Activated naive CD8-positive, alpha-beta T cell treated with anti-CD3 and anti-CD28 coated beads, Interleukin-2, amount 10 ng/mL, durations not matched to agents 7 days and 5 days (primary cell): ENCODE measurements around the gene BCL2. TPM values are rescaled to one million over a fixed set of nuclear protein-coding genes. Genes with fewer than 3 reads are reported as not detected.

Experiments used
- ATAC-seq: fragments of 150-1000 bp; cut with Tn5 transposase; one replicate; pipeline ENCODE4 v1.10.0; 2021; ENCODE audit warnings: low read depth, moderate library complexity
- POLR2A ChIA-PET: fragments of 350-600 bp; sonication (Branson Sonifier 250); formaldehyde crosslinking; loops from one replicate; lab custom pipeline; 2021; ENCODE audit warnings: antibody characterized with exemption; lab: Charles Lee
- DNase-seq: peaks from one replicate; pipeline ENCODE4 v3.0.0; 2021
- H3K27ac Mint-ChIP-seq: one replicate; pipeline ENCODE4 v1.8.0; 2022; ENCODE audit warnings: mild to moderate bottlenecking, mixed read lengths
- H3K27me3 Mint-ChIP-seq: one replicate; pipeline ENCODE4 v1.8.0; 2022; ENCODE audit warnings: mild to moderate bottlenecking, moderate library complexity, mixed read lengths
- H3K36me3 Mint-ChIP-seq: one replicate; pipeline ENCODE4 v1.8.0; 2021; ENCODE audit warnings: mild to moderate bottlenecking, mixed read lengths
- H3K4me1 Mint-ChIP-seq: one replicate; pipeline ENCODE4 v1.8.0; 2021; ENCODE audit warnings: mixed read lengths
- H3K4me3 Mint-ChIP-seq: one replicate; pipeline ENCODE4 v1.8.0; 2022; ENCODE audit warnings: mild to moderate bottlenecking, moderate library complexity, mixed read lengths
- H3K9me3 Mint-ChIP-seq: one replicate; pipeline ENCODE4 v1.8.0; 2021; ENCODE audit warnings: mixed read lengths
- total RNA-seq, 2 experiments: library from RNA; stranded (reverse); gene quantifications; one replicate each; pipeline ENCODE4 v1.2.3, GENCODE V29; 2021

Gene BCL2
- total RNA-seq, 2 experiments from 2014 or later, result 121 to 128 TPM

DNA sequence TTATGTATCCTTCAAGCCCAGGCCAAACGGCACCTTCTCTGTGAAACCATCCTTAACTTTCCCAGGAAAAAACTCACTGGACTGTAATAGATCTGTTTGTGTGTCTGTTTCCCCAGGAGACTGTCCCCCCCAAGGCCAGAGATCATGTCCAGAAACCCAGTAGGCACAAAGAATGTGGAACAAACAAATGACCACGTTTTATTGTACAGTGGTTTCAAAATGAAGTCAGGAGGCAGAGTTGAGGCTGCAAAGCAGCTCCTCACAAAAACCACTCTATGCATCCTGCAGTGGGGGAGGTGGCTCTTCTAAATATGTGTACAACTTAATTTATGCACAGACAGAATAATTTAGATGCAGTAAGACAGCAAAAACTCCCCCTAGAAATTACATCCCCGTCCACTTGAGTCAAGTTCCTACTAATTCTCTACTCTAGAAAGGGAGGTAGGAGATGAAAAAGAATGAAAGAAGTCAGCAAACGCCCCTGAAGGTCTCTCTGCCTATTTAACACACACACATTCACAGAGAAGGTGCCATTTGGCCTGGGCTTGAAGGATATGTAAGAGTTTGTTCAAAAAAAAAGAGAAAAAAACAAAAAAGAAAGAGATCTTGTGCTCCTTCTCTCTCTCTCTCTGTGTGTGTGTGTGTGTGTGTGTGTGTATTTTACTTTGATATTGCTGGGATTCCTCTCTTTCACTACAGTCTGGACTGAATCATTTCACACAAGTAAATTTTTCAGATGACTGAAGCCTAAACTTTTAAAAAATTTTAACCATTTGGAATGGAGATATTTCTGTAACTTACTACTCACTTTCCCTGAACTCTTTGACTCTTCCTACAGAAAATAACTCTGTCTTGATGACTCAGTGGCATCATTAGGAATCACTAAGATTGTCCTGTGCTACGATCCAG, 19.5 kb downstream of the BCL2 start:
- H3K27ac Mint-ChIP-seq, result peak overlapping the region; percentile 77
- peaks cover 68% of the 10 kb centered on the region for H3K36me3 Mint-ChIP-seq
- DNase-seq (no peak), ATAC-seq (peak; percentile 71)
- H3K27me3 Mint-ChIP-seq, result no peaks in the 10 kb centered on the region
- POLR2A ChIA-PET, result interaction anchor here (0.7 to 2.6 kb wide), 4 partner anchors 12 to 19 kb away, joined by 3 to 17 read pairs (median 6); partner anchors contain the start of gene BCL2
- H3K4me3 Mint-ChIP-seq, result peak overlapping the region; percentile 70
- no peaks in the 10 kb centered on the region for H3K9me3 Mint-ChIP-seq
- H3K4me1 Mint-ChIP-seq, result peaks cover 73% of the 10 kb centered on the region

DNA sequence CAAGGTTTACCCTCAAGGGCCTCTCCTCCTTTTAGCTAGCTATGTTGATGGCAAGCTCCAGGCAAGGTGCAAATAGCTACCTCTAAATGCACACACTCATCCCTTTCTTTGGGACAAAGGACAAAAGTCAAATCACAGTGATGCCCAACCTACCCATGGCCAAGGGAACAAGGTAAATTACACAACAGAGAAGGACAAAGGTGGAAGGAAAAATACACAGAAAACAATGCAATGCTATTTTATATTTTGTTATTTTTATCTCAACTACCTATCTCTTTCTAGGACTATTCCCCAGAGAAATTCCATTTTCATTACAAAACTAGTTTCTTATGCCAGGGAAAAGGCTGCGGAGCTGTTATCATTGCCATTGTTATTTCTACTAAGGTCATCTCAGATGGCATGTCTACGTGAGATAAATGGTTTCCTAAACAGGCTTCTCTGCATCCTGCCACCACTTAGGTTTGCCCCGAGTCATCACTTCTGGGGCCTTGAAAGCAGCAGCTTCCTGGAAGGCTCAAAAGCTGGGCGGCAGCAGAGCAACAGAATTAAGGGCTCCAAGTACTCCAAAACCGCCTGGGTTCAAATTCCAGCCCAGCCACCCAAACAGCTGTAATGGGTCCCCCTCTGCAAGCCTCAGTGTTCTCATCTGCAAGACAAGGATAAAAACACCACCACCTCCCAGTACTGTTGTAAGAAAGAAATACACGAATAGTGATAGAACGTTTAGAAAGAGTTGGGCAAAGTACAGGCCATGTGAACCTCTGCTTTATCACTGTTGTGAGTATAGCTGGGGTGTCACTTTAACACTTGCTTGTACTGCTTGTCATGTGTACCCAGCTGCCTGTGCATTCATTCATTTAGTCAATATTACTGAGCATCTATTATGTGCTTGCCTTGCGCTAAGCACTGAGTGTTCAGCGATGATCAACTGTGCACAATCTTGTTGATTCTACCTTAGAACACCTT, 20.9 kb downstream of the BCL2 start:
- Mint-ChIP-seq H3K36me3 (peaks cover 70% of the 10 kb centered on the region), H3K27ac (peak overlapping the region; percentile 81), H3K4me1 (peaks cover 68% of the 10 kb centered on the region), H3K4me3 (peak overlapping the region; percentile 70), H3K9me3 (no peaks in the 10 kb centered on the region), H3K27me3 (no peaks in the 10 kb centered on the region)
- POLR2A ChIA-PET, result interaction anchor here (1.0 to 2.6 kb wide), 6 partner anchors 10 to 137 kb away, joined by 3 to 17 read pairs (median 4); partner anchors contain the start of gene BCL2
- peak; percentile 68 for ATAC-seq
- peak; percentile 46 for DNase-seq

DNA sequence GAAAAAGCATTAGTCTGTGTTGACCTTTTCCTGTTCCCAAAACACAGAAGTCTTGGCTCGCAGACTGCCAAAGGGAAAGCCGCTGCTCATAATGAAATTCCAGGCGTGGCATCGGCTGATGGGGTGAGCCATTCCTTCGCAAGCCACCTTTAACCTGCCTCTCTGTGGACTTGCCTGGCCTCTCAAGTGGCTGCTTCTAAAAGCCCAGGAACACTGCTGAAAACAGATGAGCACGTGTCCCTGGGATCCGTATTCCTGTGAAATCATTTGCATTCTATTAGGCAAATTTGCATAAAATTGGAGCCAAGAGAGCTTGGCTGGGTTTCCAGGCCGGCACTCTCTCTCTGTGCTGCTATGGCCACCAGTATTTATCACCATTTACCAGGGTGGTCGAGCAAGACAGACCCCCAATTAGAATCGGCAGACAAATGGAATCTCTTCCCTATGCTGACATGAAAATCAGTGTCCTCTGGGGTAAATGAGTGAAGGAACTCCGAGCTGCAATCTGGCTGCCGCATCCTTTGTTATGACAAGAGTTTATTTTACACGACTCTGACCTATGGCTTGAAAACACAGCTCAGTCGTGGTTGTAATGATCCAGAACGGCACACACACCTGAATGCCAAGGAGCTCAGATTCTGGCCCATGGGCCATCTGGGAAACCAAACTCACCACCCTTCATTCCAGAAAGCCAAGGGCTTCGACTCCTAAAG, 21.7 kb downstream of the BCL2 start:
- POLR2A ChIA-PET, result interaction anchor here (1.0 to 2.6 kb wide), 5 partner anchors 9 to 136 kb away, joined by 3 to 17 read pairs (median 4); partner anchors contain the start of gene BCL2

DNA sequence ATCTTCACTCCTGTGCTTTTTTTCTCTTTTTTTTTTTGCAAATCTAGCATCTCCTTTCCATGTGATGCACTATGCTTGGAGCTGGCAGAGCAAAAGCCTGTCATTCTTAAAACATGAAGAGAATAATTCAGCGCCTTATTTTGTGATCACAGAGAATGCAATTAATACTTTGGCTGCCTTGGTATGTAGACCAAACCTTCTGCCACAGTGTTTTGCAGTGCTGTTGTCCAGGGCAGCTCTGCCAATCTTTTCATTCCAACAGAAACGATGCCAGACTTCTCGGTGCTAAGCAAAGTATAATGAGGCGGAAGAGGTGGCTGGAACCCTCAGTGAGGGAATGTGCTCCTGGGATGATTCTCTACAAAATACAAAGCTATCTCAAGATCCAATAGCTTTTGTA, 25.6 kb downstream of the BCL2 start:
- POLR2A ChIA-PET, result interaction anchor here (1.1 kb wide), 1 partner anchor 23 kb away, joined by 4 read pairs; no protein-coding TSS in a partner anchor
- peaks cover 78% of the 10 kb centered on the region for H3K36me3 Mint-ChIP-seq
- no peak for ATAC-seq
- peak overlapping the region; percentile 53 for H3K4me3 Mint-ChIP-seq
- H3K4me1 Mint-ChIP-seq, result peaks cover 67% of the 10 kb centered on the region
- peak overlapping the region; percentile 13 for H3K27ac Mint-ChIP-seq
- H3K27me3 Mint-ChIP-seq, result no peaks in the 10 kb centered on the region
- H3K9me3 Mint-ChIP-seq, result no peaks in the 10 kb centered on the region
- no peak for DNase-seq

More for the DNA sequence above, 21.7 kb downstream of the BCL2 start:
- H3K27me3 Mint-ChIP-seq, result no peaks in the 10 kb centered on the region
- H3K36me3 Mint-ChIP-seq, result peaks cover 78% of the 10 kb centered on the region
- DNase-seq (no peak), ATAC-seq (no peak)
- H3K4me1 Mint-ChIP-seq, result peaks cover 70% of the 10 kb centered on the region
- H3K27ac Mint-ChIP-seq, result peak overlapping the region; percentile 67
- peak overlapping the region; percentile 63 for H3K4me3 Mint-ChIP-seq
- no peaks in the 10 kb centered on the region for H3K9me3 Mint-ChIP-seq

DNA sequence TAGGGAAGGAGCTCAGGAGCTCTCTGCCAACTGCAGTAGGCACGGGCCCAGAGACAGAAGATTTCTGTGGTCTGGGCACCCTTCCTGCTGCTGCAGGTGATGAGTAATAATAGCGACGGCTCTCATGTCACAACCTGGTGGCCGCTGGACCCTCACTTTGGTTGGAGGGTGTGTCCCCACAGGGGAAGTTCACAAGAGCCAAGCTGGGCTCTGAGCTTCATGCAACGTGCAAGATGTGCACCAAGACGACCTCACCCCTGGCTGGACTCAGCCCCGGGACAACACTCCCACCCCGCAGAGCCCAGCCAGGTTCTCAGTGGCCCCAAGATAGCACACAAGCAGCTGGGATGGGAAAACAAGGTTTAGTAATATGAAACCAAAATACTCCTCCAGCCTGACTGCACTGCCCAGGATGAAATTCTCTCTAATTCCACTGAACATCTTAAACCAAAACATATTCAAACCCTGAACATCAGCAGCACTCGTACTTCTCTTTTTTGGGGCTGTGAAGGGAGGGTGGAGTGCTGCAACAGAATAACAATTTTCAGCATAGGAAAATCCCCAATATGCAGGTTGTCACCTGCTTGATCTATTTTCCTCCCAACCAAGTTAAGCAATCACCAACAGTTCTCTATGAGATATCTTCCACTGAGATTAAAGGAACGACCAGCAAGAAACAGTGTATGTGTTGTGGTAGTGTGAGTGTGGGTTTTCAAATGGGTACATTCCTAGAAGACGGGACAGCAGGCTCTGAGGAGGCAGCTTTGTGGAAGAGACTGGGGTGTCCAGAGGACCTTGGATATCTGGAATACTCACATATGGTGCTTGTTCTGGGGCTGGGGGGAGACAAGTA, 26.5 kb downstream of the BCL2 start:
- Mint-ChIP-seq H3K27ac (peak overlapping the region; percentile 80), H3K27me3 (no peaks in the 10 kb centered on the region), H3K4me3 (peak overlapping the region; percentile 53), H3K4me1 (peaks cover 59% of the 10 kb centered on the region), H3K9me3 (no peaks in the 10 kb centered on the region), H3K36me3 (peaks cover 70% of the 10 kb centered on the region)
- POLR2A ChIA-PET, result interaction anchor here (1.1 to 2.0 kb wide), 4 partner anchors 22 to 88 kb away, joined by 4 to 6 read pairs (median 5); no protein-coding TSS in a partner anchor
- ATAC-seq (peak; percentile 31), DNase-seq (no peak)

DNA sequence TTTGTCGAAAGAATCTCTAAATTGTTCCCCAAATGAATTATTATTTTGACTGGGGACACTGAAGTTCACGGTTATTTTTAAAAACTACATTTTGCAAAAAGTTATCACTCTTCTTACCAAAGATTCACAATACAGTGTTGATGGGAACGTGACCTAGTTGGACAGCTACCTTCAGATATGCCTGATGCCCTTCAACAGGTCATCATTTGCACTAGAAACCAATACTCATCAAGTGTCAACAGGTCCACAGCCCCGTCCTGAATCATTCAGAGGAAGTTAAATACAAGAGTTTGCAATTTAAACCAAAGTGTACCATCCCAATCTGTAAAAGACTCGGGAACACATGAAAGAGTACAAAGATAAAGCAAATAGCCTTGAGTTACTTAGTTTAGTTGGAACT, 28.3 kb downstream of the BCL2 start:
- DNase-seq (no peak), ATAC-seq (peak; percentile 25)
- Mint-ChIP-seq H3K36me3 (peaks cover 61% of the 10 kb centered on the region), H3K27me3 (no peaks in the 10 kb centered on the region), H3K4me1 (peaks cover 57% of the 10 kb centered on the region), H3K27ac (peak overlapping the region; percentile 78), H3K4me3 (no peak overlapping the region), H3K9me3 (no peaks in the 10 kb centered on the region)
- POLR2A ChIA-PET, result interaction anchor here (0.8 to 1.4 kb wide), 4 partner anchors 14 to 91 kb away, joined by 3 read pairs; no protein-coding TSS in a partner anchor

DNA sequence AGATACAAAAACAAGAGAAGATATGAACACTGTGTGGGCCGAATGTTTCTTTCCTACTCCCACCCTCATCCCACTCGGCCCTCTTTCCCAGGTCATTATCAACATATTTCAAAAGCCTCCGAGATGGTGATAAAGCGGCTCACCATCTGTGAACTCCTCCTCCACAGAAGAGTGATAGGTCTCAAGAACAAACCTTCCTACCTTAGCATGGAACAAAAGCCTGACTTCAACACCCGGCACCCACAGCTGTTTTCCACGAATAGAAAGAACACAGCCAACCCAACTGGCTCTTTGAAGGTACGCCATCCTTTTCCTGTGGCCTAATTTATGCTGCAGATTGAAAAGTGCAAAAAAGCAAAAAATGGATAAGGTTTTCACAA, 28.8 kb downstream of the BCL2 start:
- Mint-ChIP-seq H3K4me3 (no peak overlapping the region), H3K27ac (peak overlapping the region; percentile 78), H3K36me3 (peaks cover 61% of the 10 kb centered on the region), H3K4me1 (peaks cover 61% of the 10 kb centered on the region), H3K9me3 (no peaks in the 10 kb centered on the region), H3K27me3 (no peaks in the 10 kb centered on the region)
- POLR2A ChIA-PET, result interaction anchor here (0.8 to 1.4 kb wide), 4 partner anchors 14 to 91 kb away, joined by 3 read pairs; no protein-coding TSS in a partner anchor
- DNase-seq (no peak), ATAC-seq (peak; percentile 91)

DNA sequence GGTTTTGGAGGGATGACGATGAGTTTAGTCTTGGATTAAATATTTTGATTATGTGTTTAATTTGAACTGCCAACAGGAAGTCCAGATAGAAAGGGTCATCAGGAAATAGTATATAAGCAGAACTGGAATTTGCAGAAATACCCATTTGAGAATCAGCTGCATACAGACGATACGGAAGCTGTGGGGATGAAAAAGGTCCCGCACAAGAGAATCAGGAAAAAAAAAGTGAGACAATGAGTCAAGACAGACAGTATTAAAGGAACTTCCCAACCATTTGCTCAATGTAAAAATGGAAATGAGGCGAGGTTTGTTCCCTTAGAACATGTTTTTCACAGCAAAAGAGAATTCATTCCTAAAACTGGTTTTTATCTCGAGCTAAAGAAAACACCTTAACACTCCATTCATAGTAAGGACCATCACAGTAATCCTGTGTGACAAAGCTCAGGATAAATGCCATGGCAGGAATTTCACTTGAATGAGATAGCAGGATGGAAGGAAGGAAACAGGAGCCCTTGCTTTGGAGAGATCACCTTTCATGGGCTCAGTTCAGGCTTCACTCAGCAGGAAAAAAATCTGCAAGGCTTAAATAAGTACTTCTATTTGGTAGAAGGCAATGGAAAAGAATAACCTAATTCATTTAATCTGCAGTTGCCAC, 29.3 kb downstream of the BCL2 start:
- Mint-ChIP-seq H3K4me1 (peaks cover 61% of the 10 kb centered on the region), H3K36me3 (peaks cover 59% of the 10 kb centered on the region), H3K27ac (peak overlapping the region; percentile 78), H3K4me3 (no peak overlapping the region), H3K9me3 (no peaks in the 10 kb centered on the region), H3K27me3 (no peaks in the 10 kb centered on the region)
- POLR2A ChIA-PET, result interaction anchor here (1.4 kb wide), 1 partner anchor 90 kb away, joined by 3 read pairs; no protein-coding TSS in a partner anchor
- DNase-seq (no peak), ATAC-seq (no peak)

DNA sequence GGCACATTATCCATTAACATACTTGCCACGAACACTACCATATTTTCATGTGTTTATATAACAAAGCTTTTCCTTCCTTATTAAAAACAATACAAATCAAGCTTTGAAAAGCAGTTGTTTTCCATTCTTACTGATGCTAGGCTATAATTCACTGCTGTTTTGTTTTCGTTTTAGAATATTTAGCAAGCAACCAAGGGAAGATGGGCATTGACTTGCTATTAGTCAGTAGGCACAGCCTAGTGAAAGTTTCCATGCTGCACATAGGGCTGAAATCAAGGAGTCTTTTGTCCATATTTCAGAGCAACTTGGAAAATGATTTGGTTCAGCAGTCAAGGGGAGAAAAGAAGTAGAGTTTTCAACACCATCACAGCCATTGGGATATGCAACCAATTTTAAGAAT, 31.3 kb downstream of the BCL2 start:
- Mint-ChIP-seq H3K27ac (no peak overlapping the region), H3K27me3 (no peaks in the 10 kb centered on the region), H3K4me3 (no peak overlapping the region), H3K4me1 (peaks cover 65% of the 10 kb centered on the region), H3K36me3 (peaks cover 60% of the 10 kb centered on the region), H3K9me3 (no peaks in the 10 kb centered on the region)
- DNase-seq (no peak), ATAC-seq (no peak)
- POLR2A ChIA-PET, result interaction anchor here (1.7 kb wide), 2 partner anchors 11 to 31 kb away, joined by 4 to 8 read pairs; partner anchors contain the start of gene BCL2

DNA sequence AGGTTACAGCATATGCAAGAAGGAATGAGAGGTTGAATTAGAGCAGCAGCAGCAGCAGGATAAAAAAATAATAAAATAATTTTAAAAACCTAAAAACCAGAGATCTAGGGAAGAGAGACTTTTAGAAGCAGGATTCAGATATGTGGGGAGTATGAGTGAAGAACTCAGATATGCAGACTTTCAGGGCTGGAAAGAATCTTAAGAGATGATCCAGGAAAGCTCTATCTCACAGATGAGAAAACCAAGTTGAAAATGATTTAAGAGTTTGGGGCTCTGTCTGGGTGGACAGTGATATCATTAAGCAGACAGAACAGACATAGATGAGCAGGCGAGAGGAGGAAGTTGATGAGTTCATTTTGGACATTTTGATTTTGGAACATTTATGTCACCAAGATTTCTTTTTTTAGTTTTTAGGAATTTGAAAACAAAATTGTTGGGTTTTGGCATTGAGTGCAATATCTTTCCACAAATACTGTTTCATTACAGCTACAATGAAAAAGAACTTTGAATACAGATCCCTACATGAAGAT, 31.8 kb downstream of the BCL2 start:
- peaks cover 59% of the 10 kb centered on the region for H3K4me1 Mint-ChIP-seq
- H3K4me3 Mint-ChIP-seq, result no peak overlapping the region
- POLR2A ChIA-PET, result interaction anchor here (1.7 kb wide), 2 partner anchors 11 to 31 kb away, joined by 4 to 8 read pairs; partner anchors contain the start of gene BCL2
- no peak overlapping the region for H3K27ac Mint-ChIP-seq
- H3K9me3 Mint-ChIP-seq, result no peaks in the 10 kb centered on the region
- no peak for DNase-seq
- H3K27me3 Mint-ChIP-seq, result no peaks in the 10 kb centered on the region
- peaks cover 55% of the 10 kb centered on the region for H3K36me3 Mint-ChIP-seq
- no peak for ATAC-seq

DNA sequence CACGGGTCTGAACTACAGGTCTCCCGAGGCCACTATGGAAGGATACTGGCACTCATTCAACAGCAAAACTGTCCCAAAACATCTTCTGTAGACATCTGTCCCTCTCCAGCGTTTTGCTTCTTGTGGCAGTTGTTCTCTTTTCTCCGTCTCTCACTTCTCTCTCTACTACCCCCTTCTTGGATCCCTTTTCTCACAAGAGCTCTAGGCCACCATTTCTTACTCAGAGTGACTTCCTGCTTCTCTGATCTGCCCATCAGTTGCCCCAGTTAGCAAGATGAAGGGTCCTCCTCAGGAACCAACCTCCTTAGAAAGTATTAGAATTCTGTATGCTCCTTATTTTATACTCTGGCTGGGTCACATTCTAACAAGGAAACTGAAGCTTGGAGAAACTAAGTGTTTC, 32.6 kb downstream of the BCL2 start:
- Mint-ChIP-seq H3K36me3 (peaks cover 49% of the 10 kb centered on the region), H3K27ac (no peak overlapping the region), H3K4me3 (no peak overlapping the region), H3K9me3 (no peaks in the 10 kb centered on the region), H3K4me1 (peaks cover 51% of the 10 kb centered on the region), H3K27me3 (no peaks in the 10 kb centered on the region)
- POLR2A ChIA-PET, result no interaction called here
- ATAC-seq (no peak), DNase-seq (no peak)
